ENCODE results near the gene IGF2R.

- TF ChIP-seq CTCF (optimal IDR thresholded peaks at IDR 0.05 in 1 of 3, IDR thresholded peaks at IDR 0.05 in 1 of 3, conservative IDR thresholded peaks at IDR 0.05 in 1 of 3; ENCODE audit: extremely low read depth in 1 of 3, insufficient read depth in 2 of 3, low read length in 3 of 3) (no peak), EZH2 (IDR thresholded peaks at IDR 0.05; ENCODE audit: low read length) (no peak)
Measured at GRCh38 chr6:160069050-160069454, 100.2 kb downstream of the IGF2R start.

All from keratinocyte (primary cell).